Measurements from ENCODE around the gene TNFRSF18.

DNA sequence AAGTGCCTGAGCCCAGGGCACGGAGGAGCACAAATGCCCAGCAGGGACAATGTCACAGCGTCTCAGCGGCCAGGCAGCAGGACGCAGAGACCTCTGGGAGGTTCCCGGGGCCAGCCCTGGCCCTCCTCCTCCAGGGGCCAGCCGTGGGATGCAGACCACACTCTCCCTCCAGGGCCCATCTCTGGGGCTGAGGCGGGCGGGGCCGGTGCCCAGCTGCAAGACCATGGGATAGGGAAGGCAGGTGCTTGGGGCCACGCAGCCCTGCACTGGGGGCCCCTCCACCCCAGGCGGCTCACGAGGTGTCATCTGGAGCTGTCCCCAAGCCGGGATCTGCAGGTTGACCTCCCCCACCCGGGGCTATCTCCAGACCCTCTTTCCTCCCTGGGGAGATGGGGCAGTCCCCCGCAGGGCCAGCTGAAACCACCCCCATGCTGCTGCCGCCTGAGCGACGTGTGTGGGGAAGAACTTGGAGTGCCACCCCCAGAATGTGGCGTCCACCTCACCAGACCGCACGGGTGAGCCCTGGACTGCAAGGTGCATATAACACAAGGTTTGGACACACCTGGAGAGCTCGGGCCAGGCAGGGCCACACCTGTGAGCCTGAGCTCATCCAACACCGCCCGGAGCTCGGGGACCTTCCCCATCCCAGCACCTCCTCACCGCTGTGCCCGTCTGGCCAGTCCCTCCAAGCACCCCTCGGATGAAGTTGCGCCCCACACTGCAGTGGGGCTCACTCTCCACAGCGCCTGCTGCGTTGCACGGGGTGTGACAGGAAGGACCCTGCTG lies 36.8 kb downstream of the TNFRSF18 start:
- TF ChIP-seq, protein P1, sequence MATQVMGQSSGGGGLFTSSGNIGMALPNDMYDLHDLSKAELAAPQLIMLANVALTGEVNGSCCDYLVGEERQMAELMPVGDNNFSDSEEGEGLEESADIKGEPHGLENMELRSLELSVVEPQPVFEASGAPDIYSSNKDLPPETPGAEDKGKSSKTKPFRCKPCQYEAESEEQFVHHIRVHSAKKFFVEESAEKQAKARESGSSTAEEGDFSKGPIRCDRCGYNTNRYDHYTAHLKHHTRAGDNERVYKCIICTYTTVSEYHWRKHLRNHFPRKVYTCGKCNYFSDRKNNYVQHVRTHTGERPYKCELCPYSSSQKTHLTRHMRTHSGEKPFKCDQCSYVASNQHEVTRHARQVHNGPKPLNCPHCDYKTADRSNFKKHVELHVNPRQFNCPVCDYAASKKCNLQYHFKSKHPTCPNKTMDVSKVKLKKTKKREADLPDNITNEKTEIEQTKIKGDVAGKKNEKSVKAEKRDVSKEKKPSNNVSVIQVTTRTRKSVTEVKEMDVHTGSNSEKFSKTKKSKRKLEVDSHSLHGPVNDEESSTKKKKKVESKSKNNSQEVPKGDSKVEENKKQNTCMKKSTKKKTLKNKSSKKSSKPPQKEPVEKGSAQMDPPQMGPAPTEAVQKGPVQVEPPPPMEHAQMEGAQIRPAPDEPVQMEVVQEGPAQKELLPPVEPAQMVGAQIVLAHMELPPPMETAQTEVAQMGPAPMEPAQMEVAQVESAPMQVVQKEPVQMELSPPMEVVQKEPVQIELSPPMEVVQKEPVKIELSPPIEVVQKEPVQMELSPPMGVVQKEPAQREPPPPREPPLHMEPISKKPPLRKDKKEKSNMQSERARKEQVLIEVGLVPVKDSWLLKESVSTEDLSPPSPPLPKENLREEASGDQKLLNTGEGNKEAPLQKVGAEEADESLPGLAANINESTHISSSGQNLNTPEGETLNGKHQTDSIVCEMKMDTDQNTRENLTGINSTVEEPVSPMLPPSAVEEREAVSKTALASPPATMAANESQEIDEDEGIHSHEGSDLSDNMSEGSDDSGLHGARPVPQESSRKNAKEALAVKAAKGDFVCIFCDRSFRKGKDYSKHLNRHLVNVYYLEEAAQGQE (IDR thresholded peaks at IDR 0.05; ENCODE audit: insufficient read depth in 1 of 2, low read depth in 2 of 2, low read length in 2 of 2) = no peak
- TF ChIP-seq POLR2AphosphoS5 (IDR thresholded peaks at IDR 0.05; ENCODE audit: low read depth, low read length) = no peak
- no peak for TF ChIP-seq SIN3A (IDR thresholded peaks at IDR 0.05; ENCODE audit: borderline replicate concordance, insufficient read depth, low read length)
- TF ChIP-seq TAF1 (IDR thresholded peaks at IDR 0.05; ENCODE audit: borderline replicate concordance, insufficient read depth, low read length) = no peak

All from PFSK-1 (cell line).